Stomach (tissue), 9 donors: ENCODE results near the gene CLRN3. TPM values are rescaled to one million over a fixed set of nuclear protein-coding genes. Genes with fewer than 3 reads are reported as not detected.
A peak's percentile ranks its signal among the peaks of the same experiment; 100 is the strongest.

Source experiments
- DNase-seq, 2 donors: peaks; one replicate each; pipeline versions ENCODE4 v3.0.0 to v3.0.0-alpha.2; 2013 to 2019
- H3K27ac ChIP-seq, 5 donors: fragments of 200-600 bp in 4 of 5; sonication (generic) in 4 of 5; one replicate each; pipeline ENCODE4 v1.5.1; 2013 to 2019; ENCODE audit warnings: mild to moderate bottlenecking in 1 of 5, moderate library complexity in 1 of 5
- H3K27me3 ChIP-seq, 3 donors: fragments of 200-600 bp; sonication (generic); one replicate each; pipeline ENCODE4 v1.5.1; 2017 to 2019; ENCODE audit warnings: mixed run types in 1 of 3
- H3K36me3 ChIP-seq, 4 donors: fragments of 200-600 bp; sonication (generic); 1 replicate in 3 of 4; 2 replicates in 1 of 4; pipeline ENCODE4 v1.5.1; 2016 to 2019
- H3K4me1 ChIP-seq, 4 donors: fragments of 200-600 bp; sonication (generic); one replicate each; pipeline ENCODE4 v1.5.1; 2016 to 2019
- H3K4me3 ChIP-seq, 4 donors: fragments of 200-600 bp; sonication (generic) in 3 of 4; one replicate each; pipeline ENCODE4 v1.5.1; 2016 to 2019; ENCODE audit warnings: mild to moderate bottlenecking in 1 of 4
- H3K9me3 ChIP-seq, 4 donors: fragments of 200-600 bp; sonication (generic); one replicate each; pipeline ENCODE4 v1.5.1; 2016 to 2019
- CTCF ChIP-seq, 7 experiments: fragments of 450-650 bp in 4 of 7; fragments of 200-600 bp in 3 of 7; sonication (generic) in 3 of 7; IDR thresholded peaks; one replicate each; pipeline ENCODE4 v1.5.1; 2016 to 2019; ENCODE audit warnings: antibody characterized with exemption in 7 of 7, control low read depth in 2 of 7, mild to moderate bottlenecking in 1 of 7
- EP300 ChIP-seq: sonication (generic); formaldehyde crosslinking; IDR thresholded peaks from one replicate; pipeline ENCODE4 v1.6.1; 2017; ENCODE audit warnings: antibody characterized with exemption
- POLR2A ChIP-seq, 4 donors: fragments of 450-650 bp; IDR thresholded peaks; one replicate each; pipeline ENCODE4 v1.6.1; 2016; ENCODE audit warnings: antibody characterized with exemption in 4 of 4, control low read depth in 2 of 4, mild to moderate bottlenecking in 1 of 4, moderate library complexity in 1 of 4
- POLR2AphosphoS5 ChIP-seq, 3 donors: sonication (generic); formaldehyde crosslinking; IDR thresholded peaks; one replicate each; pipeline ENCODE4 v1.6.1; 2016; ENCODE audit warnings: antibody characterized with exemption in 3 of 3
- WGBS, 5 donors: extraction: QIAGEN DNeasy Blood & Tissue Kit in 3 of 5; methylation state at CpG; one replicate each; pipeline versions ENCODE4 v1.1.5 to v1.1.7; 2013 to 2018; 5-methylcytosine and 5-hydroxymethylcytosine counted together
- intact Hi-C: fragments of 100-400 bp; cut with DNase I; formaldehyde crosslinking; loops from one replicate; pipeline ENCODE4 v1.15.1; 2023; ENCODE audit warnings: low total_unique reads
- polyA plus RNA-seq, 3 donors: library from polyadenylated mRNA; stranded (reverse); fragments of 200-250 nt; gene quantifications; one replicate each; pipeline ENCODE4 v1.2.3, GENCODE V29; 2013
- total RNA-seq, 5 donors: library from RNA; depleted of rRNA; stranded (reverse); fragments of >200 nt; gene quantifications; one replicate each; pipeline versions ENCODE4 v1.1.0 to v1.2.3, GENCODE V29; 2014 to 2016
- donor health status: healthy with polysubstance abuse.
- donor health status: Bipolar disorder and iron deficiency.
- donor health status: healthy.

The CLRN3 gene
- total and polyA plus RNA-seq, 8 donors, result 0.25 to 15.4 (median 1.7) TPM; not detected in 5

GRCh38 chr10:127855591-127855881 is 37.2 kb downstream of the CLRN3 start:
- 69 to 89% (median 80%) methylated on average over 2 of the region's 2 CpGs; no CpG with 5 or more reads in 1 of the 5 donors for WGBS, 5 donors
- TF ChIP-seq POLR2AphosphoS5 (IDR thresholded peaks at IDR 0.05), result no peak
- no peak for TF ChIP-seq EP300
- no peak for TF ChIP-seq POLR2A (IDR thresholded peaks at IDR 0.05)
- TF ChIP-seq CTCF (IDR thresholded peaks at IDR 0.05), result no peak
- Histone ChIP-seq H3K27me3 (peaks cover 0 to 12% (median 4%) of the 10 kb centered on the region in 3 donors), H3K4me3 (no peak overlapping the region), H3K9me3 (no peaks in the 10 kb centered on the region), H3K27ac (no peak overlapping the region), H3K36me3 (no peaks in the 10 kb centered on the region), H3K4me1 (peaks cover 0 to 8% (median 2%) of the 10 kb centered on the region in 4 donors)
- intact Hi-C loops, result loop anchor here (10.0 kb wide), 1 partner anchor 141 kb away; no protein-coding TSS in a partner anchor
- no peak for DNase-seq

GRCh38 chr10:127854769-127855590 is 37.8 kb downstream of the CLRN3 start:
- DNase-seq, result no peak
- intact Hi-C loops, result loop anchor here (10.0 kb wide), 1 partner anchor 140 kb away; no protein-coding TSS in a partner anchor
- H3K27me3 ChIP-seq, result peaks cover 0 to 12% (median 4%) of the 10 kb centered on the region in 3 donors
- TF ChIP-seq POLR2A (IDR thresholded peaks at IDR 0.05), result no peak
- no peak for TF ChIP-seq CTCF (IDR thresholded peaks at IDR 0.05)
- no peak for TF ChIP-seq POLR2AphosphoS5 (IDR thresholded peaks at IDR 0.05)
- TF ChIP-seq EP300, result no peak
- peaks cover 0 to 8% (median 2%) of the 10 kb centered on the region in 4 donors for H3K4me1 ChIP-seq
- H3K9me3 ChIP-seq, result no peaks in the 10 kb centered on the region
- WGBS, 5 donors, result 71 to 83% (median 77%) methylated on average over 13 to 15 of the region's 15 CpGs
- H3K27ac ChIP-seq, result no peak overlapping the region
- H3K4me3 ChIP-seq, result no peak overlapping the region
- H3K36me3 ChIP-seq, result no peaks in the 10 kb centered on the region

DNA sequence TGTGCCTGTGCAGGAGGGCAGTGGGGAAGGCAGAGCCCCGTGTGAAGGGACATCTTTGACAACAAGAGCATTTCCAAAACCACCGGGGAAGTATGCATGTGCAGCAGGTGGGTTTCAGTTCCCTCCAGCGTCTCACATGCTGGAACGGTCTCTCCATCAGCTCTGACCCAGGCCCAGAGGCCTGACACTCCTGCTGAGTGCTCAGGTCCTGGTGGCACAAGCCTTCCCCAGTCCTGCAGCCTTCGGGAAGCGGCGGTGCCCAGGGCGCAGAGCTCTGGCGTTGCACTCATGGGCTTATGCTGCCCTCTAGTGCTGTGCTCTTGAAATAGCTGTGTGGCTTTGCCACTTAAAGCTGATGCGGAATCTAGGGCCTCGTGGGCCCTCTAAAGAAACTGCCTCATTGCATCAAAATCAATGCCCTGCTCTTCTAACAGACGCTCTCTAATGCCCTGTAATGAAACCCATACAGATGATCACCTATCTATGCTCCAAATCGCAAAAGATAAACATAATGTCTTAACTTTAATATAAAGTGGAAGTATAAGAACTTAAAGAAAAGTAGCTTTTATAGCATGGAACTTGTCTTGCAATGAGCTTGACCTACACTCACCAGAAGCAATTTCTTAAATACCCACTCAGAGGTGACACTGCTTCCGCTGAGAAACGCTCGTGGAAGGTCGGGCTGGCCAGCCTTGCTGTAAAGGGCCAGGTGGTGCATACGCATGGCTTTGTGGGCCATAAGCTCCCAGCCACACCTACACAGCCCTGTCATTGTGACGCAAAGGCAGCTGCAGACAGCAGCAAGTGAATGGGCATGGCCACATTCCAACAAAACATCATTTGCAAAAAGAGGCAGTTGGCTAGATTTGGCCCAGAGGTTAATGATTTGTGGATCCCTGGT is 38.6 kb downstream of the CLRN3 start:
- intact Hi-C loops, result loop anchor here (10.0 kb wide), 1 partner anchor 139 kb away; no protein-coding TSS in a partner anchor
- peaks cover 0 to 8% (median 2%) of the 10 kb centered on the region in 4 donors for H3K4me1 ChIP-seq
- no peak overlapping the region for H3K27ac ChIP-seq
- no peak overlapping the region for H3K4me3 ChIP-seq
- TF ChIP-seq CTCF (IDR thresholded peaks at IDR 0.05) (peak in 5 of 7 experiments; percentile 58 to 86 (median 74)), POLR2AphosphoS5 (IDR thresholded peaks at IDR 0.05) (no peak)
- no peaks in the 10 kb centered on the region for H3K9me3 ChIP-seq
- no peaks in the 10 kb centered on the region for H3K36me3 ChIP-seq
- peak; percentile 63 to 80 for DNase-seq
- peaks cover 0 to 12% (median 4%) of the 10 kb centered on the region in 3 donors for H3K27me3 ChIP-seq
- WGBS, 5 donors, result 34 to 43% (median 36%) methylated on average over 14 to 19 of the region's 19 CpGs

DNA sequence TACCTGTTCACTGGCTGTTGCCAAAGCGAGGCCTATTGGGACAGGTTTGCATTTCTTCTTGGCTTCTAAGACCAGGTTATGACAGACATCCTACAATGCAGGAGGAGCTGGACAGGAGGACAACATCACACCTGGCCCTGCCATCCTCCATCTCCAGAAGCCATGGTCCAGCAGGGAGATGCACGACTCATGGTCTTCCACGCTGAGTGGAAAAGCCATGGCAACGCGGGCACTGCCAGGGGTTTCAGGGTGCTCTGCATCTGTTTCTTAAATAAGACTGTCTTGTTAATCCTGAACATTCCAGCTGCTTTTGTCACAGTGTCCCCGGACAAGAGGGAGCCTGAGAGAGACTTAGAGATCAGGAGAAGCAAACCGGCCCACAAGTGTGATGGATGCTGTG is 40.3 kb downstream of the CLRN3 start:
- Histone ChIP-seq H3K27me3 (peaks cover 0 to 12% (median 4%) of the 10 kb centered on the region in 3 donors), H3K4me1 (peaks cover 0 to 8% (median 2%) of the 10 kb centered on the region in 4 donors)
- no peak for DNase-seq

More for the DNA sequence above, 40.3 kb downstream of the CLRN3 start:
- no peak overlapping the region for H3K4me3 ChIP-seq
- no peaks in the 10 kb centered on the region for H3K36me3 ChIP-seq
- intact Hi-C loops, result loop anchor here (10.0 kb wide), 1 partner anchor 138 kb away; no protein-coding TSS in a partner anchor
- no peak for TF ChIP-seq POLR2AphosphoS5 (IDR thresholded peaks at IDR 0.05)
- TF ChIP-seq POLR2A (IDR thresholded peaks at IDR 0.05), result no peak
- no peak for TF ChIP-seq CTCF (IDR thresholded peaks at IDR 0.05)
- TF ChIP-seq EP300, result no peak
- no peak overlapping the region for H3K27ac ChIP-seq
- 74 to 90% (median 80%) methylated on average over 3 to 7 of the region's 7 CpGs for WGBS, 5 donors
- no peaks in the 10 kb centered on the region for H3K9me3 ChIP-seq
